Activated CD8-positive, alpha-beta memory T cell treated with anti-CD3 and anti-CD28 coated beads, Interleukin-2, amount 50 U/mL, for 48 hours (primary cell): Measurements from ENCODE around the gene MAD1L1.

Experiments
- DNase-seq: peaks from one replicate; pipeline ENCODE4 v3.0.0-alpha.2; 2020

Gene MAD1L1

GRCh38 chr7:1994931-1995330 is 237.8 kb downstream of the MAD1L1 start:
- DNase-seq = no peak

DNA sequence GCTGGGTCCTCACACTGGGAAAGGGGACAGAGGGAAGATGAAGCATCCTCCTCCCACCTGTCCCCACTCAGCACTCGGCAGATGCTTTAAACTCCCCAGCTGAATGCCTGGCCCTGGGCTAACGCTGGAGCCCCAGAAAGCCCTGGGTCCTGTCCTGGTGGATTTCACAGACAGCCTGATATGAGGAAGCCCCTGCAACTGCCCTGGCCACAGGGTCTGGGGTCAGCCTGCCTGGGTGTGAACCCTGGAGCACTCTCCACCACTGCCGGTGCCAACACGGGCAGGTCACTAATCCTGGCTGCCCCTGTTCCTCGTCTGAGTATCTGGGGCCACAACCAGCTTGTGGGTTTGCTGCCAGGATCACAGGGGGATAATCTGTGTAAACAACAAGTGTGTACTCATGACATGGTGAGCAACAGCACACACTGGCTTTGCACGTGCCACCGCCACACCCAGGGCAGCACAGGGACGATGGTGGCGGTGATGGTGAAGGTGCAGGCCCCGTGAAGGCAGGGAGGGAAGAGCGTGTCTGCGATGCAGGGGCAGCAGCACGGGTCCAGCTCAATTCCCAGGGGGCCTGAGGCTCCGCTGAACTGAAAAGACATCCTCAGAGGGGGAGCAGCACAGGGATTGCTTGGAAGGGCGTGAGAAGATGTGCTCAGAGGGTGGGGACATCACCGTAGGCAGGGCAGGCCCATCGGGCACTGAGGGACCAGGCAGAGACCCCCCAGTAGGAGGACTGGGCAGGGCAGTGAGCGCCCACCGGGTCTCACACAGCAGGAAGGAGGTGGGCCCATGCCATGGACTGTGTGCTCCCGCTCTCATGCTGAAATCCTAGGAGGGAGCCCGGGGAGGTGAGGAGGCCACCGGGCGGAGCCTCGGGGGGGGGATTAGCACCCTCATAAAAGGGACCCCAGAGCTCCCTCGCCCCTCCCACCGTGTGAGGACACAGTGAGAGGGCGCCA is 238.7 kb downstream of the MAD1L1 start:
- no peak for DNase-seq

DNA sequence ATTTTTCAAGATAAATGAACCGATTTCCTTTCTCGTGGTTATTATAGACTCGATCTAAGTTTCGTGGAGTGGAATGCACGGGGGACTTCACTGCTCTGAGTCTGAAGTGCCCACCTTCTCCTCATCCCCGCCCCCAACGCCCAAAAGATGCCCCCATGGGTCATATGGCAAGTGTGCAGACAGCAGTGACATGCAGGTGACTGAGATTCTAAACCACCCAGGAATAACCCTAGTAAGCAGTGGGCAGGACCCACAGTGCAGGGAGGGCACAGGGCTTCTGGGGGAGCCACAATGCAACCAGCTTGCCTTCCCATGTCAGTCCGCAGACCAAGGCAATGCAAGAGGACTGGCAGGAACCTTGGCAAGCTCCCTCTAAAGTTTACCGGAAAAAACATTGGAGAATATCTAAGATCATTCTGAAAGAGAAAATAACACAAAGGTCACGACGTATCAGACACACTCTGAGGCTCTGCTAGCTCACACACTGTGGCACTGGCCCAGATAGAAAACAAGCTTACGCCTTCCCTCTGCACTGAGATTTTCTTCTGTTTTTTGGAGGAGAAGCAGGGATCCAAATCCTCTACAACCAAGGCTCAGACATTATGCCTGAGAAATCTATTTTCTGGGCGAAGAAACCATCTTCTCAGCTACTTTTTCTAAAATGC is 239.6 kb downstream of the MAD1L1 start:
- no peak for DNase-seq

DNA sequence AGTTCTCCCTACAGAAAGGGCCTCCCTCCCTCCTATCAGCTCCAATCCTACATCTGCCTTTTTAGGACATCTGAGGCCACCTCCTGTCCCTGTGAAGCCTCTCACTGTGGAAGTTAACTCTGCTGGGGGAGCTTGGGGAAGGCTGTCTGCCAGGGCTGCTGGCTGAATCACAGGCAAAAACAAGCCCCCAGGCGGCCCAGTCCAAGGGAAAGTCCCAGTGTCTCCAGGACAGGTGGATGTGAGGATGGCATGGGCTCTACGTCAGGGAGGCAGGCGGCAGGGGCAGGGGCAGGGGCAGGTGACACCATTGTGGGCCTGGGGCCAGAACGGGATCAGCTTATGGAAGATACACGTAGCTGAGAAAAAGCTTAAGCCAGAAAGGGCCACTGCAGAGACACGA is 240.2 kb downstream of the MAD1L1 start:
- DNase-seq = no peak

GRCh38 chr7:1990001-1990670 is 242.6 kb downstream of the MAD1L1 start:
- no peak for DNase-seq

DNA sequence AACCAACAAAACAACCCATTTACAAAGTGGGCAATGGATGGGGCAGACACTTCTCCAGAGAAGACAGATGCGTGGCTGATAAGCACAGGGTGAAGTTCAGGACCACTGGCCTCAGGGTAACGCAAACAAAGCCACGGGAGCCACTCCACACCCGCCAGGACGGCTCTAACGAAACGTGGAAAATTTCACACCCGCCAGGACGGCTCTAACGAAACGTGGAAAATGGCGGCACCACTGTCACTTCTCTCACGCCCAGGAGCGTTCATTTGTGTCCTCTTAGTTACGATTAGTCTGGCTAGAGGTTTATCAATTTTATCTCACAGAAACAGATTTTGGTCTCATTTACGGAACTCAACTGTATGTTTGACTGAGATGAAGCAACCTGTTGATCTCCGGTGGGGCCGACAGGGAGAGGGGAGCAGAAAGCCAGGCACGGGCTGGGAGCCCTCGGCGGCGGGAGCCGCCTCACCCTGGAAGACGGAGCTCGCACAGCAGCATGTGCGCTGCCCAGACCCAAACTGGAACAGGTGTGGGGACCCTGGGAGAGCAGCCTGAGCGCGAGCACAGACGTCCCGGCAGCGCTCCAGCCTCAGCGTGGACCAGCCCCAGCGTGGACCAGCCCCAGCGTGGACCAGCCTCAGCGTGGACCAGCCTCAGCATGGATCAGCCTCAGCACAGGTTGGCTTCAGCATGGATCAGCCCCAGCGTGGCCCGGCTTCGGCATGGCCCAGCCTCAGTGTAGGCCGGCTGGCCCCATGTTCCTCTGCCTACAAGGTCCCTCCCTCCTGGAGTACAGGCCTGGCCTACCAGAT is 243.5 kb downstream of the MAD1L1 start:
- DNase-seq = no peak

DNA sequence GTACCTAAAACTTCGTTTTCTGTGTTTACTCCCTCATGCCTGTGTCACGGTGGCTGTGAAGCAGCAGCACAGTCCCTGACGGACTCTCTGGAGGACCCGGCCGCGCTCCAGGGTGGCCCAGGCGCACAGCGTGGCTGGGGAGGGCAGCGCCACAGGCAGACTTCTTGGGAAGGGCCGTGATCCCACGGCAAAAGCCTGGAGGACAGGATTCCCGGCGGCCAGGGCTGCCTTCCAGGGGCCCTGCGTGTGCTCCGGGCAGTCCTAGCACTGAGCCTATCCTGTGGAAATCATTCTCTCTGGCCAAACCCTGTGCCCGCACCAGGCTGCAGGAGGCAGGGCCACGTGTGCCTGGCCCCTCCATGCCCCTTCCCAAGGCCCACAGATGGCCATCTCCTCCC is 244.2 kb downstream of the MAD1L1 start:
- DNase-seq = no peak

DNA sequence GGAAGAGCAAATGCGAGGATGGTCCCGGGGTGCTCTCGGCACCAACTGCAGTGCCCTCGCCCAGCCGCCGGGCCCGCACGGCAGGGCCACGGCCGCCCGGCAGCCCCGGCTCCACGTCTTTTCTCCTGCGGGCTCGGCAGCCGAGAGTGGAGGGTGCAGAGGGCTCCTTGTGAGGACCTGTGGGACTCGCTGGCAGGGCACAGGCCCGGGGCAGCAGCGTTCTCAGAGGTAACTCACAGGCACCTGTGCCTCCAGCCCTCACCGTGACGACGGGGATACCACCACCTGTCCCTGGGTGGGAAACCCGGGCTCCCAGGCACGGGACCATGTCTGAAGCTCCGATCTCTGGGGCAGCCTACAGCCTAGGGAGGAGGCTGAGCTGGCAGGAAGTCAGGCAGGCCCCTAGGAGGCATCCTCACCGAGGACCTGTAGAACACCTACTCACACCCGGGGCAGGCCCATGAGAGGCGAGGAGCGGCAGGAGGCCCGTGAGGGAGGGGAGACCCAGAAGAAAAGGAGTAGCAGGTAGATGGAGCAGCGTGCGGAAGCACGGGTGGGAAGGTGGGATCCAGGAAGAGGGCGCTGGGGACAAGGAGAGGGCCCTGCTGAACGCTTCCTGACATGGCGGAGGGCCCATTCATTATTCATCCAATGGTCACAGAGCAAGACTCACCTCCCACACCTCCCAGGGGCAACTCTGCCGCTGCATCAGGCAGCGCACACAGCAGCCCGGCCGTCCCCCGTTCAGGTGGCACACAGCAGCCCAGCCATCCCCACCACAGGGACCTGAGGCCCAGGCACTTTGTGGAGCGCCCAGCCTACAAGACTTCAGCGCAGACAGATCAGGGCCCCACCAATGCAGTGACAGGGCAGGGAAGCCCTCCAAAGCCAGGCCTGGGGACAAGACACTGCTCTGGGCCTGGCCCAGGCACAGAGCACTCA is 244.9 kb downstream of the MAD1L1 start:
- DNase-seq = no peak

GRCh38 chr7:1987084-1987535 is 245.6 kb downstream of the MAD1L1 start:
- no peak for DNase-seq

- no peak for DNase-seq
Observed at GRCh38 chr7:1986366-1987083, 246.2 kb downstream of the MAD1L1 start.

DNA sequence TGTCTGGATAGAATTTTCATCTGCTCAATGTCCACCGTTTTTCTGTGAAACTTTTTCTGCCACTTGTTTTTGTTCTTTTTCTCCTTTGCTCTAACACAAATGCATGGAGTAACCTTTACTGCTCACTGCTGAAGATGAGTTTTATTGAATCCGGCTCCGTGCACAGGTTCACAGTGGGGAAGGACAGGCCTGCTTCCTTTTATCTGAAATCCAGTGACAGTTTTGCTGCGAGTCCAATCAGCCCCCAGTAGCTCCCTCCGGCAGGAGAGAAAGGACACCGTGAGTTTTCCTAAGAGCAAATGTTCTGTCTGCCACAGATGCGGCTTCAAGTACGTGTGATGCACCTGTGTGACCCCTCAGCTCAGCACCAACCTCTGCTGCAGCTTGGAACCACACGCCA is 246.8 kb downstream of the MAD1L1 start:
- DNase-seq = no peak

DNA sequence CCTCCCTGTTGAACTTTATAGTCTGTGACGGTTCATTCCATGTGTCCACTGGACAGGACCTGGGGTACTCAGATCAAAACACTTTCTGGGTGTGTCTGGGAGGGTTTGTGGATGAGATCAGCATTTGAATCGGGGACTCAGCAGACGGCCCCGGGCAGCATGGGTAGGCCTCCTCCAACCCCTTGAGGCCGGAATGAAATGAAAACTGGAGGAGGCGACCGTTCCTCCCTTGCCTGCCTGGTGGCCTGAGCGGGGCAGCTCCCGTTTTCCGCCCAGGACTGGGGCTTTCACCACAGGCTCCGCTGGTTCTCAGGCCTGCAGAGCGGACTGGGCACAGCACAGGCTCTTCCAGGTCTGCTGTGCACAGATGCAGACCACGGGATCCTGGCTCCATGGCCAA is 247.7 kb downstream of the MAD1L1 start:
- DNase-seq = no peak

GRCh38 chr7:1981878-1982230 is 250.9 kb downstream of the MAD1L1 start:
- DNase-seq = no peak

GRCh38 chr7:1981201-1981877 is 251.4 kb downstream of the MAD1L1 start:
- no peak for DNase-seq

GRCh38 chr7:1979591-1980560 is 252.9 kb downstream of the MAD1L1 start:
- no peak for DNase-seq

DNA sequence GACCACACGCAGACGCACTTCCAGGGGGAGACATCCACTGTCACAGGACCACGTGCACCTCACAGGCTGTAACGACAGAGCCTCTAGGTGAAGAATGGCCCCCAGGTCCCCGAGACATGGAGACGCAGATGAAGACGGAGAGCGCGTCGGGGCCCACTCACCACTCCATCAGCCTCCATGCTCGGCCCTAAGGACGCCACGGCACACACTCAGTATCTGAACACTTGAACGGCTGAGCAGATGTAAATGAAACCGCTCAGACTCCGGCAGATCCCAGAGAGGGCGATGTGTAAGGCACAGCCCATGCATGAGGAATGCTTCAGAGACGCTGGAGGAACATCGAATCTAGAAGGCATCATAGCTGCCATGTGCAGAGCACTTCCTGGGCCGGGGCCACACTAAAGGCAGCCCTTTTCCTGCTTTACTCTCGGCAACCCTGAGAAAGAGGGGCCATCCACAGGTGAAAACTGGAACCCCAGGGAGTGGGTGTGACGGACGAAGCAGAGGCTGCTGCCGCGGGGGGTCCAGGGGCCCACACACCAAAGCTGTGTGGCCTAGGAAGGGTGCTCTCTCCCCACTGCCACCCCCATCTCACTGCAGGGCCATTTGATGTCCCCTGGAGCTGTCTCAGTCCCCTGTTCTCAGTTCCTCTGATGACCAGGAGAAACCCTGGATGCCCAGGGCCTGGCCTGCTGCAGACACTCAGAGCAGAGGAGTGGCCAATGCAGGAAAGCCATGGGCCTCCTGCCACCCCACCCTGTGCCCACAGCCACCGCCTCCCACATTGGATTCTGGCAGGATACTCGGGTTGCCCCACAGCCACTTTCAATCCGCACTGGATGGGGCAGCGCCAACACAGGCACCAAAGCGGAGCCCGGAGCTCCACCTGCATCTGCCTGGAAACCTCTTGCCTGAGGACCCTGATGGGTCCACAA is 253.8 kb downstream of the MAD1L1 start:
- DNase-seq = no peak

DNA sequence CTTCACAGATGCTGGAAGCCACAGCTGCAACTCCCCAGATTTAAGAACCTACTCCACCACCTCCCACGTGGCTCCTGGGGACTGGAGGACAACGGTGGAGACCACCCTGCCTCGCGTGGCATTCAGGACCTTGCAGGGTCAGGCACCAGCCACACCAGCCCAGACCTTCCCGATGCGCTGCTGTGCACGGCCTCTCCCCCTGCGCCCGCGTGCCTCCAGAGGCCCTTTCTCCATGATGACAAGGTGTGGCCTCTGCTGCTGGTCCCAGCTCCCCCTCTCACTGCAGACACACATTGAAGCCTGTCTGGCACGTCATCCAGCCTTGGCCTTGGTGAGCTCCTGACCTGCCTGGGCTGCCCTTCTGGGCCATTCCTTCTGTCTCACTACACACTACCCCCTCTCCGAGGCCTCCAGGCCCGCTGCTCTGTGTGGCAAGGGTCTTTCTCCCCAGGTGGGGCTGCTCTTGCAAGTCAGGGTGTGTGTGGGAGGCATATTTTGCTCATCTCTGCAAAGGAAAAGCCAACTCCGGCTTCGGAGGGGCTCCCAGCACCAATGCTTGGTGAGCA is 254.8 kb downstream of the MAD1L1 start:
- no peak for DNase-seq
